DOHH2 (cell line): ENCODE measurements around the gene FXYD7.

Experiments
- H3F3A ChIP-seq: fragments of 200-600 bp; sonication (generic), shearing (Covaris generic); 2 replicates; pipeline ENCODE4 v1.6.0; 2016; ENCODE audit warnings: antibody characterized with exemption, mild to moderate bottlenecking; ENCODE audit not compliant: control insufficient read depth, insufficient read depth
- H3K27ac ChIP-seq: fragments of 200-600 bp; sonication (generic); 2 replicates; pipeline ENCODE4 v1.5.1; 2014; ENCODE audit warnings: low read depth, mild to moderate bottlenecking, low read length, moderate library complexity
- H3K27me3 ChIP-seq: fragments of 200-600 bp; sonication (generic); 2 replicates; pipeline ENCODE4 v1.6.1; 2014; ENCODE audit warnings: mild to moderate bottlenecking, low read length, mixed read lengths; ENCODE audit not compliant: control insufficient read depth
- H3K36me3 ChIP-seq: fragments of 200-600 bp; sonication (generic); 2 replicates; pipeline ENCODE4 v1.6.1; 2014; ENCODE audit warnings: mild to moderate bottlenecking, low read length, moderate library complexity, mixed read lengths; ENCODE audit not compliant: control insufficient read depth
- H3K4me1 ChIP-seq: fragments of 200-600 bp; sonication (generic); 2 replicates; pipeline ENCODE4 v1.6.1; 2014; ENCODE audit warnings: mild to moderate bottlenecking, low read length, mixed read lengths; ENCODE audit not compliant: control insufficient read depth
- H3K4me2 ChIP-seq: fragments of 200-600 bp; sonication (generic); 2 replicates; pipeline ENCODE4 v1.6.0; 2014; ENCODE audit warnings: mild to moderate bottlenecking, low read length, moderate library complexity
- H3K4me3 ChIP-seq: fragments of 200-600 bp; sonication (generic); 2 replicates; pipeline ENCODE4 v1.5.1; 2014; ENCODE audit warnings: mild to moderate bottlenecking, low read length, mixed read lengths
- H3K79me2 ChIP-seq: fragments of 200-600 bp; sonication (generic); 2 replicates; pipeline ENCODE4 v1.6.1; 2014; ENCODE audit warnings: mild to moderate bottlenecking, low read length, mixed read lengths; ENCODE audit not compliant: control insufficient read depth
- H3K9me2 ChIP-seq: fragments of 200-600 bp; sonication (generic); replicated peaks from 2 replicates; pipeline ENCODE4 v1.6.1; 2014; ENCODE audit warnings: mild to moderate bottlenecking, low read length, mixed read lengths; ENCODE audit not compliant: control insufficient read depth
- H3K9me3 ChIP-seq: fragments of 200-600 bp; sonication (generic); 2 replicates; pipeline ENCODE4 v1.6.1; 2014; ENCODE audit warnings: antibody characterized with exemption, low read length, mixed read lengths; ENCODE audit not compliant: control insufficient read depth, insufficient read depth
- H4K20me1 ChIP-seq: fragments of 200-600 bp; sonication (generic); 2 replicates; pipeline ENCODE4 v1.6.0; 2014; ENCODE audit warnings: low read depth, mild to moderate bottlenecking, antibody characterized with exemption, low read length, moderate library complexity; ENCODE audit not compliant: control insufficient read depth, insufficient read depth
- CTCF ChIP-seq: fragments of 200-600 bp; sonication (generic); IDR thresholded peaks from one replicate; pipeline ENCODE4 v1.5.1; 2014; ENCODE audit warnings: antibody characterized with exemption, mild to moderate bottlenecking, low read depth, low read length; ENCODE audit not compliant: poor library complexity, severe bottlenecking
- EZH2phosphoT487 ChIP-seq: fragments of 200-600 bp; sonication (generic); IDR thresholded peaks from 2 replicates; pipeline ENCODE4 v1.6.1; 2017; ENCODE audit warnings: borderline replicate concordance, mild to moderate bottlenecking, antibody characterized with exemption, low read length, moderate library complexity, mixed read lengths

Gene FXYD7

DNA sequence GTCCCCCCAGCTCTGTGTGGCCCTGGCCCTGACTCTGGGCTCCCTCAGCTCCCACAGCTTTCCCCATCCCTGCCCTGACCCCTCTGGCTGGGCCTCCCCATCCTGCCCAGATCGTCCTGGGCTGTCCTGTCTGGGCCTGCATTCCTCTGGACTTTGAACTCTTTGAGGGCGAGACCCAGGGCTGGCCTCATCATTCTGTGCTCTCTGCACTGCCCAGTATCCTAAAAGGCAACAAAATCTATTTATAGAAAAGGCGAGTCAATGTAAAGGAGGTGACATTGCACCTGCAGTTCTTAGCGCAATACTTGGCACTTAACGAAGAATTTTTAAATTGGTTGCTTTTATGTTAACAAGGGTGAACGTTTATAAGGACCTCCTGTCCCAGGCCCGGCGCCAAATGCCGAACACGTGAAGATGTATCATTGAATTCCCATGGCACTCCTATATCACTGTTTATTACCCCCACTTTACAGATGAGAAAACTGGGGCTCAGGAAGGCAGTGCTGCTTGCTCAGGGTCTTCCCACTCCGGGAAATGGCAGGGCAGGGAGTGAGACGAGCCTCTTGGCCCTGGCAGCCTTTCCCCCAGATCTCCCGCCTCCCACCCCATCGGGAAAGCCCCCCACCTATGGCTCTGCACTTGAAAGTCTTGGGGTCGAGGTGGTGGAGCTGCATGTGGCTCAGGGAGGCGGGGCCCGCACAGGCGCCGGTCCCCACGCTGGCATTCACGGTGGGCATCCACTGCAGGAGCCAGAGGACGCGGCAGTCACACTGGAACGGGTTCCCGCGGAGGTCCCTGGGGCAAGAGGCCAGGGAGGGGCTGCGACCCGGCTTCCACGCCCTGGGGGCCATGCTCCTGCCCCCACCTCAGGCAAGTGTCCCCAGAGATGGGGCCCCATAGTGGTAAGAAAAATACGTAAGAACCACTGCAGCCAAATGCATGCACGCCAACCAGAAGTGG lies 12.0 kb upstream of the FXYD7 start:
- H3K27ac ChIP-seq = no peak overlapping the region
- H3K4me3 ChIP-seq = no peak overlapping the region
- H3K9me2 ChIP-seq = no peaks in the 10 kb centered on the region
- H4K20me1 ChIP-seq = no peaks in the 10 kb centered on the region
- no peak overlapping the region for H3K4me2 ChIP-seq
- H3K27me3 ChIP-seq = no peaks in the 10 kb centered on the region; the same call in 1 of the 2 replicates
- no peak for TF ChIP-seq EZH2phosphoT487
- no peak for TF ChIP-seq CTCF
- no peaks in the 10 kb centered on the region for H3K36me3 ChIP-seq
- no peaks in the 10 kb centered on the region for H3K9me3 ChIP-seq
- no peaks in the 10 kb centered on the region for H3K4me1 ChIP-seq
- no peaks in the 10 kb centered on the region for H3F3A ChIP-seq
- no peaks in the 10 kb centered on the region for H3K79me2 ChIP-seq

DNA sequence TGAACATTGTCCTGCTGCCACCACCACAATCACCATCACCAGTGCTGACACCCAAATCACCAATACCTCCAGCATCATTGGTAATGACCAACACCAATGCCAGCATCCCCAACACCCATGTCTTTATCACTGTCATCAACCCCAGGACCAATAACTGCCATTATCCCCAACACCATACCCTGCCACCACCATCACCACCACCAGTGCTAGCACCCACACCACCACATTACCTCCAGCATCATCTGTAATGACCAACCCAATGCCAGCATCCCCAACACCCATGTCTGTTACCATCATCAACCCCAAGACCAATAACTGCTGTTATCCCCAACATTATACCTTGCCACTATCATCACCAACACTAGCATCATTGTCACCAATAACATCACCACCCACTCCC lies 10.8 kb upstream of the FXYD7 start:
- TF ChIP-seq CTCF = no peak
- no peak for TF ChIP-seq EZH2phosphoT487
- no peaks in the 10 kb centered on the region for H3K9me3 ChIP-seq
- no peaks in the 10 kb centered on the region for H3K9me2 ChIP-seq
- H3K4me2 ChIP-seq = no peak overlapping the region
- no peaks in the 10 kb centered on the region for H3K79me2 ChIP-seq
- H3K27ac ChIP-seq = no peak overlapping the region
- H3K4me1 ChIP-seq = peaks cover 3% of the 10 kb centered on the region; the same call in 1 of the 2 replicates
- H3K36me3 ChIP-seq = no peaks in the 10 kb centered on the region
- H3F3A ChIP-seq = no peaks in the 10 kb centered on the region
- peaks cover 12% of the 10 kb centered on the region for H3K27me3 ChIP-seq
- H4K20me1 ChIP-seq = no peaks in the 10 kb centered on the region
- no peak overlapping the region for H3K4me3 ChIP-seq

DNA sequence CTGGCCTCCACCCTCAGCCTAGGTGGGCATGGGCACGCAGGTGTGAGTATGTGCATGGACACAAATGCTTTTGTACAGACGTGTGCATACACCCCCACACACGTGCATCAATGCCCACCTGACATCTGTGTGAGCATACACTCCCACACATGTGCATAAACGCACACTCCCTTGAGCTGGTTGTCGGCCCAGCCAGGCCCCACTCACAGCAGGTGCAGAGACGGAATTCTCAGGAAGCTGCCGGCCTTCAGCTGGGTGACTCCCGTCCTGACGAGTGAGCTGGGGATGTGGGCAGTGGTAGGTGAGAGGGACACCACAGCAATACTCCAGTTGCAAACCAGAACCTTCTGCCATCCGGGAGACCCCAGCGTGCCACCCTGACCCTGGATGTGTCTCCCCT lies 9.2 kb upstream of the FXYD7 start:
- Histone ChIP-seq H3K36me3 (no peaks in the 10 kb centered on the region), H3F3A (no peaks in the 10 kb centered on the region), H3K4me3 (no peak overlapping the region), H3K27ac (no peak overlapping the region), H3K4me2 (no peak overlapping the region), H3K9me3 (no peaks in the 10 kb centered on the region), H3K27me3 (peaks cover 14% of the 10 kb centered on the region), H3K79me2 (no peaks in the 10 kb centered on the region), H3K9me2 (no peaks in the 10 kb centered on the region), H4K20me1 (no peaks in the 10 kb centered on the region), H3K4me1 (peaks cover 5% of the 10 kb centered on the region; the same call in 1 of the 2 replicates)
- TF ChIP-seq EZH2phosphoT487 = no peak
- TF ChIP-seq CTCF = no peak
